Amniotic epithelial cell (primary cell): Measurements from ENCODE around the gene TMEM98.
"Not testable (repeated sequence)": the region's sequence is repeated elsewhere in the genome, so short reads cannot be mapped to it uniquely, and the experiment has no call there.

Source experiments
- DNase-seq: peaks from one replicate; pipeline ENCODE4 v3.0.0-alpha.2; 2010; ENCODE audit warnings: low read depth

Gene TMEM98

DNA sequence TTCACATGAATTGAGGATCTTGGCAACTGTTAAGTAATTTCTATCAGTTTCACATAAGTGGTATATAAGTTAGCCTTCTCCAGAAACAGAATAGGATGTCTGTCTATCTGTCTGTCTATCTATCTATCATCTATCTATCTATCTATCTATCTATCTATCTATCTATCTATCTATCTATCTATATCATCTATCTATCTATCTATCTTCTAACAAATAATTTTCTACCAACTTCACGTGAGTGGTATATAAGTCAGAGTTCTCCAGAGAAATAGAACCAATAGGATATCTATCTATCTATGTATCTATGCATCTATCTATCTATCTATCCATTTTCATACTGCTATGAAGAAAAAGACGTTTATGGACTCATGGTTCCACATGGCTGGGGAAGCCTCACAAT is 52.3 kb downstream of the TMEM98 start:
- DNase-seq: no peak

DNA sequence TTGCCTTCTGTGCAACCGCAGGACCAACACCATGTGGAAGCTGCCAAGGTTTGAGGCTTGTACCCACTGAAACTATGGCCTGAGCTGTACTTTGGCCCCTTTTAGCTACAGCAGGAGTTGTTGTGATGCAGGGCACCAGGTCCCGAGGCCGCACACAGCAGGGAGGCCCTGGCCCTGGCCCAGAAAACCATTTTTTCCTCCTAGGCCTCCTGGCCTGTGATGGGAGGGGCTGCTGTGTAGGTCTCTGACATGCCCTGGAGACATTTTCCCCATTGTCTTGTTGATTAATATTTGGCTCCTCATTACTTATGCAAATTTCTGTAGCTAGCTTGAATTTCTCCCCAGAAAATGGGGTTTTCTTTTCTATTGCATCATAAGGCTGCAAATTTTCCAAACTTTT is 53.7 kb downstream of the TMEM98 start:
- not testable (repeated sequence) for DNase-seq

DNA sequence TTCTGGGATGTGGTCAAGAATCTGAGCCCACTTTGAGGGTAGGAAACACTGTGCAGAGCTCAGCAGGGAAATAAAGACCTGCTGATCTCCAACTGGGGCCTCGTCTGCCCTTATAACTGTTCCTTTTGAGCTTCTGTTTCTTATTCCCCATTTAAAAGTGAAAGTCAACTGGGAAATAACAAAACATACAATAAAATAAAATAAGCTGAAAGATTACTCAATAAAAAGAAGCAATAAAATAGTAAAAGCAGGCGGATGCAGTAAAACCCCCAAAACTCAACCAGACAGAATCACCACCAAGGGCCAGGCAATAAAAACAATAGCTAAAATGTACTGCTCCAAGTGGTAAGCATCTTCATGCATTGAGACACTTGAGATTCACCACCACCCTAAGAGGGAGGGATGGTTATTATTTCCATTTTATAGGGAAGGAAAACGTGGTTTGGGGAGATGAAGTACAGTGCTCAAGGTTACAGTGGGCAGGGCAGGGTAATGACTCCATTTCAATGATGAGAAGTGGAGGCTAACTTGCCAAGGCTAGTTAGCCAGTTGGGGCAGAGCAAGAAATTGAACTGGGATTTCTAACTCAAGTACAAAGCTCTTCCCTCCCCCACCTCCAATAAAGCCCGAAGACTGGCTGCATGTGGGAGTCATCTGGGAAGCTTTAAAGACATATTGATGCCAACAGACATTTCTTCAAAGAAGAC is 57.2 kb downstream of the TMEM98 start:
- no peak for DNase-seq

DNA sequence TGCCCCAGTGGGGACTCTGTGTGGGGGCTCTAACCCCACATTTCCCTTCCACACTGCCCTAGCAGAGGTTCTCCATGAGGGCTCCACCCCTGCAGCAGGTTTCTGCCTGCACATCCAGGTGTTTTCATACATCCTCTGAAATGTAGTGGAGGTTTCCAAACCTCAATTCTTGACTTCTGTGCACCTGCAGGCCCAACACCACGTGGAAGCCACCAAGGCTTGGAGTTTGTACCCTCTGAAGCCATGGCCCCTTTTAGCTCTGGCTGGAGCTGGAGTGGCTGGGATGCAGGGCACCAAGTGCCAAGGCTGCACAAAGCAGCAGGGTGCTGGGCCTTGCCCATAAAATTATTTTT is 59.5 kb downstream of the TMEM98 start:
- not testable (repeated sequence) for DNase-seq

DNA sequence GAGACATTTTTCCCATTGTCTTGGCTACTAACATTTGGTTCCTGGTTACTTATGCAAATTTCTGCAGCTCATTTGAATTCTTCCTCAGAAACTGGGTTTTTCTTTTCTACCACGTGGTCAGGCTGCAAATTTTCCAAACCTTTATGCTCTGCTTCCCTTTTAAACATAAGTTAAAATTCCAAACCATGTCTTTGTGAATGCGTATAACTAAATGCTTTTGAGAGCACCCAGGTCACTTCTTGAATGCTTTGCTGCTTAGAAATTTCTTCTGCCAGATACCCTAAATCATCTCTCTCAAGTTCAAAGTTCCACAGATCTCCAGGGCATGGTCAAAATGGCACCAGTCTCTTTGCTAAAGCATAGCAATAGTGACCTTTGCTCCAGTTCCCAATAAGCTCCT is 59.9 kb downstream of the TMEM98 start:
- not testable (repeated sequence) for DNase-seq

DNA sequence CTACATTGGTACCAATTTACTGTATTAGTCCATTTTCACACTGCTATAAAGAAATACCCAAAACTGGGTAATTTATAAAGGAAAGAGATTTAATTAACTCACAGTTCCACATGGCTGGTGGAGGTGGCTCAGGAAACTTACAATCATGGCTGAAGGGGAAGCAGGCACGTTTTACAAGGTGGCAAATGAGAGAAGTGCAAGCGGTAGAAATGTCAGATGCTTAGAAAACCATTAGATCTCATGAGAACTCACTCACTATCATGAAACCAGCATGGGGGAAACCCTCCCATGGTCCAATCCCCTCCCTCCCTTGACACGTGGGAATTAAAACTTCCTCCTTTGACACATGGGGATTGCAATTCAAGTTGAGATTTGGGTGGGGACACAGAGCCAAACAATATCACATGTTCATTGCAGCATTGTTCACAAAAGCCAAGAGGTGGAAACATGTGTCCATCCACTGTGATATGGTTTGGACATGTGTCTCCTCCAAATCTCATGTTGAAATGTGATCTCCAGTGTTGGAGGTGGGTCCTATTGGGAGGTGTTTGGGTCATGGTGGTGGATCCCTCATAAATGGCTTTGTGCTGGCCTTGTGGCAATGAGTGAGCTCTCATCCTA is 60.6 kb downstream of the TMEM98 start:
- no peak for DNase-seq

DNA sequence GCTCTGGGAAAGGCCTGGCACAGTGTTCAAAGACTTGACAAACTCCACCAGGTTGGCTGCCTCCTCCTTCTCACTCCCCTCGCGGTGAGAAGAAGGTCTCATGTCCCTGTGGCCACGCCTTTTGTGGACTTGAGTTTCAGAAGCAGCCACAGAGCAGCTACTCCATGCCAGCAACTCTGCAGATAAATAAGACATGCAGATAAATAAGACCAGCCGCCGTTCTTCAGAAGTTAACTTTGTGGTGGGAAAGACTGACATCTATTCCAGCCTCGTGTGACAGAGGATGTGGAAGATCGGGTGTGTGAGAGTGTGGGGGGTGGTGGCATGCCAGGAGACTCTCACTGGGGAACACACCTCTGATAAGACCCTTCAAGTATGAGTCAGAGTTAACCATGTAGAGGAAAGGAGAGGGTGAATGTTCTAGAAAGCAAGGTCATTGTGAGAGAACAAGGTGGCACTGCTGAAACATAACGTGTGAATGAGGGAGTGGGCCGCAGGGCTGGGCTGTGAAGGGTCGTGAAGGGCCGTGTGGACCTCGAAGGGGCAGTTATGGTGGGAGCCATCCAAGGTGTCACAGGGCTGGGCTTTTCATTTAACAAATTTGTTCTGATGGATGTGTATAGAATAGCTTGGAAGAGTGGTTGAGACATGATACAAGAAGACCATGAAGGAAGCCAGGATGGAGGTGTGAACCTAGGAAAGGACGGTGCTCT is 64.5 kb downstream of the TMEM98 start:
- no peak for DNase-seq

DNA sequence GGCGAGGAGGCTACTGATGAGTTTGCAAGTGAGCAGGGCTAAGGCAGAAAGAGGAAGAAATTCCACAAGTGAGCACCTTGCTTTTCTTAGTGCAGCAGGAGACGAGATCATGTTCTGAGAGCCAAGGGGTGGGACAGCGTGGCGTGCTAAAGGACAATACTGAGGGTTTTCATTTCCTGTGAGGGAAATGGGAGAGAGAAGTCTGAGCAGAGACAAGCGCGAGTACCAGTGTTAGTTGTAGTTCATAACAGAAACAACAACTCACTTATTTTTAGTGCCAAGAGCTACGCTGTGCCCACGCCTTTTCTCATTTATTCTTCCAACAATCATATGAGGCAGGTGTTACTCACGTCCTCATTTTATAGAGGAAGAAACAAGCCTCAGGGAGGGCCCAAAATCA is 66.0 kb downstream of the TMEM98 start:
- DNase-seq: no peak
